Liver (tissue), 9 donors: Measurements from ENCODE around the gene FAM47C. TPM values are rescaled to one million over a fixed set of nuclear protein-coding genes. Genes with fewer than 3 reads are reported as not detected.
"Not testable (repeated sequence)": the region's sequence is repeated elsewhere in the genome, so short reads cannot be mapped to it uniquely, and the experiment has no call there.

ENCODE experiments used
- DNase-seq: peaks from one replicate; pipeline ENCODE4 v3.0.0-alpha.2; 2017; ENCODE audit warnings: low spot score
- H3K27ac ChIP-seq, 2 donors: one replicate each; pipeline ENCODE4 v1.7.0; 2013; ENCODE audit warnings: inconsistent platforms in 2 of 2, low read length in 2 of 2, control low read depth in 1 of 2, low read depth in 1 of 2, mild to moderate bottlenecking in 1 of 2
- H3K27me3 ChIP-seq, 4 donors: one replicate each; pipeline versions ENCODE4 v1.6.1 to v1.7.0; 2013; ENCODE audit warnings: low read length in 3 of 4, inconsistent platforms in 1 of 4, mild to moderate bottlenecking in 1 of 4, moderate library complexity in 1 of 4; ENCODE audit not compliant: control insufficient read depth in 4 of 4, insufficient read depth in 4 of 4
- H3K36me3 ChIP-seq, 4 donors: one replicate each; pipeline versions ENCODE4 v1.6.1 to v1.7.0; 2013; ENCODE audit warnings: low read length in 3 of 4, mild to moderate bottlenecking in 3 of 4, low read depth in 1 of 4, moderate library complexity in 1 of 4; ENCODE audit not compliant: control insufficient read depth in 4 of 4, insufficient read depth in 3 of 4
- H3K4me1 ChIP-seq, 4 donors: one replicate each; pipeline versions ENCODE4 v1.6.1 to v1.7.0; 2013; ENCODE audit warnings: low read length in 3 of 4, mild to moderate bottlenecking in 3 of 4, moderate library complexity in 1 of 4; ENCODE audit not compliant: control insufficient read depth in 4 of 4, insufficient read depth in 4 of 4
- H3K4me3 ChIP-seq, 3 donors: one replicate each; pipeline versions ENCODE4 v1.6.1 to v1.7.0; 2013; ENCODE audit warnings: low read length in 3 of 3, control low read depth in 1 of 3, low read depth in 1 of 3, mild to moderate bottlenecking in 1 of 3
- H3K9ac ChIP-seq, 2 donors: one replicate each; pipeline ENCODE4 v1.7.0; 2013; ENCODE audit warnings: low read length in 2 of 2, mild to moderate bottlenecking in 2 of 2, moderate library complexity in 2 of 2, control low read depth in 1 of 2, low read depth in 1 of 2
- H3K9me3 ChIP-seq, 4 donors: one replicate each; pipeline versions ENCODE4 v1.6.1 to v1.7.0; 2013; ENCODE audit warnings: low read length in 3 of 4; ENCODE audit not compliant: control insufficient read depth in 4 of 4
- ATF3 ChIP-seq: IDR thresholded peaks from 2 replicates; pipeline ENCODE4 v1.6.1; 2016; ENCODE audit warnings: antibody characterized with exemption
- GABPA ChIP-seq, 2 donors: IDR thresholded peaks in 1 of 2; conservative IDR thresholded peaks in 1 of 2; 2 replicates each; pipeline ENCODE4 v1.6.1; 2016; ENCODE audit warnings: antibody characterized with exemption in 2 of 2, mild to moderate bottlenecking in 1 of 2, moderate library complexity in 1 of 2
- HNF4A ChIP-seq, 2 donors: conservative IDR thresholded peaks; 2 replicates each; pipeline ENCODE4 v1.6.1; 2016; ENCODE audit warnings: antibody characterized with exemption in 2 of 2, mild to moderate bottlenecking in 2 of 2
- JUND ChIP-seq, 2 donors: IDR thresholded peaks; 2 replicates each; pipeline ENCODE4 v1.6.1; 2016; ENCODE audit warnings: antibody characterized with exemption in 2 of 2
- NR2F2 ChIP-seq: IDR thresholded peaks from 2 replicates; pipeline ENCODE4 v1.6.1; 2016; ENCODE audit warnings: antibody characterized with exemption
- RXRA ChIP-seq, 2 donors: IDR thresholded peaks; 2 replicates each; pipeline ENCODE4 v1.6.1; 2017 to 2018; ENCODE audit warnings: antibody characterized with exemption in 2 of 2, mild to moderate bottlenecking in 1 of 2
- SP1 ChIP-seq: IDR thresholded peaks from 2 replicates; pipeline ENCODE4 v1.6.1; 2018; ENCODE audit warnings: antibody characterized with exemption, mild to moderate bottlenecking
- YY1 ChIP-seq: IDR thresholded peaks from 2 replicates; pipeline ENCODE4 v1.6.1; 2016; ENCODE audit warnings: antibody characterized with exemption, mild to moderate bottlenecking
- ZBTB33 ChIP-seq: IDR thresholded peaks from 2 replicates; pipeline ENCODE4 v1.6.1; 2016; ENCODE audit warnings: antibody characterized with exemption
- WGBS: extraction: QIAGEN DNeasy Blood & Tissue Kit; methylation state at CpG from one replicate; pipeline ENCODE4 v1.1.7; 2013; 5-methylcytosine and 5-hydroxymethylcytosine counted together
- polyA plus RNA-seq, 2 donors: library from polyadenylated mRNA; stranded (reverse) in 1 of 2; unstranded in 1 of 2; fragments of 200-250 nt in 1 of 2; fragments of >200 nt in 1 of 2; fragmentation: Nextera tagmentation in 1 of 2; extraction: Ambion mirVana in 1 of 2; gene quantifications; one replicate each; pipeline versions ENCODE4 v1.2.1 to v1.2.3, GENCODE V29; 2013 to 2015
- total RNA-seq, 2 donors: library from RNA; depleted of rRNA; stranded (reverse); fragments of >200 nt; gene quantifications; one replicate each; pipeline ENCODE4 v1.2.3, GENCODE V29; 2014
- donor health status: healthy.
- donor health status: healthy.
- donor health status: healthy.
- donor health status: healthy.
- donor health status: healthy.

The FAM47C gene
- total and polyA plus RNA-seq, 4 donors = not detected

- TF ChIP-seq ZBTB33 = no peak
- TF ChIP-seq NR2F2 = no peak
These were observed 8.0 kb upstream of the FAM47C start for GRCh38 chrX:37000140-37000539.

GRCh38 chrX:37010496-37010895 is 2.3 kb downstream of the FAM47C start:
- no peak for DNase-seq
- 93% methylated on average over 22 of the region's 22 CpGs for whole genome bisulfite sequencing
- no peak for TF ChIP-seq JUND (IDR thresholded peaks at IDR 0.05)
- TF ChIP-seq YY1 = no peak
- TF ChIP-seq RXRA (IDR thresholded peaks at IDR 0.05) = no peak
- TF ChIP-seq GABPA (IDR thresholded peaks at IDR 0.05 in 1 of 2, conservative IDR thresholded peaks at IDR 0.05 in 1 of 2) = no peak
- TF ChIP-seq HNF4A (conservative IDR thresholded peaks at IDR 0.05) = no peak
- no peak for TF ChIP-seq ATF3
- TF ChIP-seq SP1 = no peak

More at GRCh38 chrX:37000140-37000539, 8.0 kb upstream of the FAM47C start:
- 51% methylated on average over 9 of the region's 9 CpGs for WGBS
- H3K36me3 ChIP-seq = no peaks in the 10 kb centered on the region
- no peak for DNase-seq
- H3K9ac ChIP-seq = no peak overlapping the region
- no peak overlapping the region for H3K4me3 ChIP-seq
- H3K9me3 ChIP-seq = no peaks in the 10 kb centered on the region
- no peaks in the 10 kb centered on the region for H3K4me1 ChIP-seq
- H3K27ac ChIP-seq = no peak overlapping the region
- H3K27me3 ChIP-seq = no peaks in the 10 kb centered on the region

GRCh38 chrX:37034260-37034659 is 26.1 kb downstream of the FAM47C start:
- H3K4me3 ChIP-seq, H3K4me1 ChIP-seq, H3K27me3 ChIP-seq, DNase-seq, H3K27ac ChIP-seq, H3K9ac ChIP-seq, H3K9me3 ChIP-seq, H3K36me3 ChIP-seq: not testable (repeated sequence)
- 75% methylated on average over 1 of the region's 1 CpG for WGBS

More at GRCh38 chrX:37010496-37010895, 2.3 kb downstream of the FAM47C start:
- Histone ChIP-seq H3K27me3 (no peaks in the 10 kb centered on the region), H3K9me3 (no peaks in the 10 kb centered on the region), H3K4me3 (no peak overlapping the region), H3K27ac (no peak overlapping the region), H3K36me3 (no peaks in the 10 kb centered on the region), H3K9ac (no peak overlapping the region), H3K4me1 (no peaks in the 10 kb centered on the region)

GRCh38 chrX:37036674-37037220 is 28.6 kb downstream of the FAM47C start:
- not testable (repeated sequence) for H3K9me3 ChIP-seq, H3K4me1 ChIP-seq, H3K4me3 ChIP-seq, H3K36me3 ChIP-seq, DNase-seq, H3K9ac ChIP-seq, H3K27ac ChIP-seq, H3K27me3 ChIP-seq
- WGBS = 91% methylated on average over 7 of the region's 7 CpGs

- not testable (repeated sequence) for H3K9me3 ChIP-seq, H3K4me1 ChIP-seq, H3K27me3 ChIP-seq, H3K4me3 ChIP-seq, DNase-seq, H3K9ac ChIP-seq, H3K36me3 ChIP-seq, H3K27ac ChIP-seq
- WGBS = no CpG with 5 or more reads among the region's 1 CpG
These were observed 30.6 kb downstream of the FAM47C start for GRCh38 chrX:37038814-37039213.

GRCh38 chrX:37042956-37043885 is 35.1 kb downstream of the FAM47C start:
- not testable (repeated sequence) for H3K4me3 ChIP-seq, H3K27ac ChIP-seq, H3K9ac ChIP-seq, H3K9me3 ChIP-seq, H3K27me3 ChIP-seq, DNase-seq, H3K4me1 ChIP-seq, H3K36me3 ChIP-seq
- 96% methylated on average over 56 of the region's 56 CpGs for WGBS
